DND-41 (cell line): ENCODE data around the gene TPPP.
A peak's percentile ranks its signal among the peaks of the same experiment; 100 is the strongest.

Experiments
- ATAC-seq: fragments of 200-7000 bp; cut with Tn5 transposase; 3 replicates; pipeline ENCODE4 v1.9.1; 2021; ENCODE audit warnings: low read depth; ENCODE audit not compliant: insufficient read depth
- DNase-seq: peaks from one replicate; pipeline ENCODE4 v3.0.0-alpha.2; 2020
- H2AFZ ChIP-seq: 2 replicates; pipeline ENCODE4 v1.6.0; 2012; ENCODE audit warnings: low read depth, low read length
- H3K27ac ChIP-seq: 2 replicates; pipeline ENCODE4 v1.5.1; 2012; ENCODE audit warnings: low read length, inconsistent platforms
- H3K27me3 ChIP-seq: fragments of 200-600 bp; sonication (generic); 2 replicates; pipeline ENCODE4 v1.6.0; 2012; ENCODE audit warnings: low read length, mild to moderate bottlenecking, inconsistent platforms; ENCODE audit not compliant: insufficient read depth, poor library complexity
- H3K36me3 ChIP-seq: 2 replicates; pipeline ENCODE4 v1.5.1; 2012; ENCODE audit warnings: low read length, inconsistent platforms; ENCODE audit not compliant: insufficient read depth
- H3K4me1 ChIP-seq: 2 replicates; pipeline ENCODE4 v1.5.1; 2012; ENCODE audit warnings: mild to moderate bottlenecking, low read length; ENCODE audit not compliant: insufficient read depth
- H3K4me2 ChIP-seq: 2 replicates; pipeline ENCODE4 v1.6.0; 2012; ENCODE audit warnings: mild to moderate bottlenecking, moderate library complexity, low read length, inconsistent platforms; ENCODE audit not compliant: insufficient read depth
- H3K4me3 ChIP-seq, 2 experiments: fragments of 200-600 bp in 1 of 2; shearing (Covaris generic) in 1 of 2; 2 replicates each; pipeline ENCODE4 v1.5.1; 2012 to 2016; ENCODE audit warnings: inconsistent platforms in 2 of 2, low read length in 2 of 2, mild to moderate bottlenecking in 2 of 2, low read depth in 1 of 2, moderate library complexity in 1 of 2
- H3K79me2 ChIP-seq: 2 replicates; pipeline ENCODE4 v1.6.0; 2012; ENCODE audit warnings: low read length, inconsistent platforms; ENCODE audit not compliant: insufficient read depth
- H3K9ac ChIP-seq: 2 replicates; pipeline ENCODE4 v1.6.0; 2012; ENCODE audit warnings: low read depth, mild to moderate bottlenecking, inconsistent platforms, low read length, moderate library complexity
- H3K9me3 ChIP-seq: 2 replicates; pipeline ENCODE4 v1.5.1; 2012; ENCODE audit warnings: low read length, moderate library complexity, mild to moderate bottlenecking, inconsistent platforms; ENCODE audit not compliant: insufficient read depth, severe bottlenecking
- H4K20me1 ChIP-seq: 2 replicates; pipeline ENCODE4 v1.6.0; 2012; ENCODE audit warnings: low read length; ENCODE audit not compliant: insufficient read depth
- CTCF ChIP-seq: IDR thresholded peaks from 2 replicates; pipeline ENCODE4 v1.5.1; 2012; ENCODE audit warnings: borderline replicate concordance, low read length, moderate library complexity, mild to moderate bottlenecking; ENCODE audit not compliant: poor library complexity, severe bottlenecking; ENCODE audit errors: extremely low read depth
- EZH2 ChIP-seq: IDR thresholded peaks from 3 replicates; pipeline ENCODE4 v1.6.1; 2012; ENCODE audit warnings: borderline replicate concordance, low read depth, mild to moderate bottlenecking, moderate library complexity, low read length, inconsistent platforms; ENCODE audit not compliant: severe bottlenecking

TPPP gene

GRCh38 chr5:663436-664342 lies 29.5 kb downstream of the TPPP start:
- Histone ChIP-seq H3K9me3 (no peaks in the 10 kb centered on the region), H3K27me3 (no peaks in the 10 kb centered on the region), H3K9ac (no peak overlapping the region), H2AFZ (no peak overlapping the region), H3K27ac (no peak overlapping the region), H3K4me2 (no peak overlapping the region), H3K79me2 (no peaks in the 10 kb centered on the region), H3K36me3 (peaks cover 83% of the 10 kb centered on the region), H3K4me3 (no peak overlapping the region), H4K20me1 (peaks cover 6% of the 10 kb centered on the region; the same call in 1 of the 2 replicates), H3K4me1 (no peaks in the 10 kb centered on the region)
- 0 out of 3 replicates have a peak, but pooled peaks have one; percentile 20 for ATAC-seq
- DNase-seq: no peak
- TF ChIP-seq EZH2: no peak
- no peak for TF ChIP-seq CTCF

- Histone ChIP-seq H3K27ac (no peak overlapping the region), H3K27me3 (no peaks in the 10 kb centered on the region), H4K20me1 (peaks cover 6% of the 10 kb centered on the region; the same call in 1 of the 2 replicates), H3K79me2 (no peaks in the 10 kb centered on the region), H2AFZ (no peak overlapping the region), H3K9ac (no peak overlapping the region), H3K4me1 (no peaks in the 10 kb centered on the region), H3K4me2 (no peak overlapping the region), H3K4me3 (no peak overlapping the region), H3K36me3 (peaks cover 85% of the 10 kb centered on the region), H3K9me3 (no peaks in the 10 kb centered on the region)
- ATAC-seq (no peak), DNase-seq (no peak)
- no peak for TF ChIP-seq CTCF
- TF ChIP-seq EZH2: no peak
Measured at GRCh38 chr5:662751-663435, 30.3 kb downstream of the TPPP start.

- H3K36me3 ChIP-seq: peaks cover 88% of the 10 kb centered on the region
- peaks cover 6% of the 10 kb centered on the region; the same call in 1 of the 2 replicates for H4K20me1 ChIP-seq
- TF ChIP-seq CTCF: no peak
Measured at GRCh38 chr5:661891-662750, 31.0 kb downstream of the TPPP start.

More at GRCh38 chr5:661891-662750, 31.0 kb downstream of the TPPP start:
- no peaks in the 10 kb centered on the region for H3K4me1 ChIP-seq
- H3K9me3 ChIP-seq: no peaks in the 10 kb centered on the region
- DNase-seq (no peak), ATAC-seq (no peak)
- H3K27ac ChIP-seq: no peak overlapping the region
- no peaks in the 10 kb centered on the region for H3K27me3 ChIP-seq
- no peak overlapping the region for H3K4me2 ChIP-seq
- no peaks in the 10 kb centered on the region for H3K79me2 ChIP-seq
- H3K9ac ChIP-seq: no peak overlapping the region
- H2AFZ ChIP-seq: no peak overlapping the region
- H3K4me3 ChIP-seq: no peak overlapping the region
